ENCODE measurements around the gene FAM131A. TPM values are rescaled to one million over a fixed set of nuclear protein-coding genes. Genes with fewer than 3 reads are reported as not detected.

The FAM131A gene
- total and polyA plus RNA-seq, 7 donors, result 12.6 to 36.7 (median 28.0) TPM

GRCh38 chr3:184383033-184383740 is 45.8 kb downstream of the FAM131A start:
- H3K9me3 ChIP-seq, result no peaks in the 10 kb centered on the region
- H3K27me3 ChIP-seq, result peaks cover 4 to 35% (median 26%) of the 10 kb centered on the region in 3 donors
- H3K4me1 ChIP-seq, result peaks cover 0 to 23% (median 19%) of the 10 kb centered on the region in 4 donors
- no peak overlapping the region for H3K4me3 ChIP-seq
- no peaks in the 10 kb centered on the region for H3K36me3 ChIP-seq
- H3K27ac ChIP-seq, result no peak overlapping the region
- TF ChIP-seq POLR2A (IDR thresholded peaks at IDR 0.05), result no peak
- no peak for TF ChIP-seq CTCF (IDR thresholded peaks at IDR 0.05)
- no peak for TF ChIP-seq EP300 (IDR thresholded peaks at IDR 0.05)
- no peak for TF ChIP-seq POLR2AphosphoS5 (IDR thresholded peaks at IDR 0.05)
- WGBS, 2 donors, result 86 to 90% methylated on average over 15 of the region's 15 CpGs
- intact Hi-C loops (cut with DNase I), result no loop called here
- DNase-seq, result no peak

GRCh38 chr3:184384342-184384741 is 46.9 kb downstream of the FAM131A start:
- H3K27me3 ChIP-seq, result peaks cover 4 to 24% (median 24%) of the 10 kb centered on the region in 3 donors
- H3K4me1 ChIP-seq, result peaks cover 0 to 20% (median 17%) of the 10 kb centered on the region in 4 donors
- no peak for TF ChIP-seq CTCF (IDR thresholded peaks at IDR 0.05)
- TF ChIP-seq POLR2AphosphoS5 (IDR thresholded peaks at IDR 0.05), result no peak
- TF ChIP-seq POLR2A (IDR thresholded peaks at IDR 0.05), result no peak
- TF ChIP-seq EP300 (IDR thresholded peaks at IDR 0.05), result no peak
- no peak overlapping the region for H3K4me3 ChIP-seq
- H3K36me3 ChIP-seq, result no peaks in the 10 kb centered on the region
- no peaks in the 10 kb centered on the region for H3K9me3 ChIP-seq
- no peak for DNase-seq
- WGBS, 2 donors, result 86% methylated on average over 9 of the region's 9 CpGs
- H3K27ac ChIP-seq, result no peak overlapping the region
- intact Hi-C loops (cut with DNase I), result no loop called here

- no peaks in the 10 kb centered on the region for H3K9me3 ChIP-seq
- H3K27ac ChIP-seq, result no peak overlapping the region
- intact Hi-C loops (cut with DNase I), result no loop called here
- H3K4me1 ChIP-seq, result peaks cover 0 to 17% (median 14%) of the 10 kb centered on the region in 4 donors
- no peak overlapping the region for H3K4me3 ChIP-seq
- no peak for DNase-seq
- 92 to 94% methylated on average over 8 of the region's 8 CpGs for WGBS, 2 donors
- no peak for TF ChIP-seq CTCF (IDR thresholded peaks at IDR 0.05)
- TF ChIP-seq POLR2AphosphoS5 (IDR thresholded peaks at IDR 0.05), result no peak
- no peak for TF ChIP-seq POLR2A (IDR thresholded peaks at IDR 0.05)
- TF ChIP-seq EP300 (IDR thresholded peaks at IDR 0.05), result no peak
- H3K27me3 ChIP-seq, result peaks cover 4 to 21% (median 19%) of the 10 kb centered on the region in 3 donors
- no peaks in the 10 kb centered on the region for H3K36me3 ChIP-seq
Observed at GRCh38 chr3:184384856-184385422, 47.5 kb downstream of the FAM131A start.

GRCh38 chr3:184386047-184386806 is 48.8 kb downstream of the FAM131A start:
- H3K27ac ChIP-seq, result no peak overlapping the region
- 70 to 83% methylated on average over 37 of the region's 37 CpGs for WGBS, 2 donors
- H3K27me3 ChIP-seq, result peaks cover 4 to 13% (median 8%) of the 10 kb centered on the region in 3 donors
- H3K4me3 ChIP-seq, result no peak overlapping the region
- no peak for DNase-seq
- intact Hi-C loops (cut with DNase I), result no loop called here
- no peaks in the 10 kb centered on the region for H3K36me3 ChIP-seq
- TF ChIP-seq EP300 (IDR thresholded peaks at IDR 0.05) (no peak), CTCF (IDR thresholded peaks at IDR 0.05) (no peak), POLR2AphosphoS5 (IDR thresholded peaks at IDR 0.05) (no peak), POLR2A (IDR thresholded peaks at IDR 0.05) (no peak)
- peaks cover 0 to 6% (median 4%) of the 10 kb centered on the region in 4 donors for H3K4me1 ChIP-seq
- H3K9me3 ChIP-seq, result no peaks in the 10 kb centered on the region
